ENCODE data around the gene PRSS57.

Gene PRSS57

GRCh38 chr19:650121-650520, 45.1 kb downstream of the PRSS57 start:
- H3K4me3 ChIP-seq (replicated peaks; ENCODE audit: insufficient read depth, low read length), result no peak overlapping the region
- H3K27ac ChIP-seq (replicated peaks), result no peak overlapping the region
- DNase-seq (ENCODE audit: low read depth in 1 of 2, low spot score in 1 of 2), result no peak
- TF ChIP-seq, protein P1, sequence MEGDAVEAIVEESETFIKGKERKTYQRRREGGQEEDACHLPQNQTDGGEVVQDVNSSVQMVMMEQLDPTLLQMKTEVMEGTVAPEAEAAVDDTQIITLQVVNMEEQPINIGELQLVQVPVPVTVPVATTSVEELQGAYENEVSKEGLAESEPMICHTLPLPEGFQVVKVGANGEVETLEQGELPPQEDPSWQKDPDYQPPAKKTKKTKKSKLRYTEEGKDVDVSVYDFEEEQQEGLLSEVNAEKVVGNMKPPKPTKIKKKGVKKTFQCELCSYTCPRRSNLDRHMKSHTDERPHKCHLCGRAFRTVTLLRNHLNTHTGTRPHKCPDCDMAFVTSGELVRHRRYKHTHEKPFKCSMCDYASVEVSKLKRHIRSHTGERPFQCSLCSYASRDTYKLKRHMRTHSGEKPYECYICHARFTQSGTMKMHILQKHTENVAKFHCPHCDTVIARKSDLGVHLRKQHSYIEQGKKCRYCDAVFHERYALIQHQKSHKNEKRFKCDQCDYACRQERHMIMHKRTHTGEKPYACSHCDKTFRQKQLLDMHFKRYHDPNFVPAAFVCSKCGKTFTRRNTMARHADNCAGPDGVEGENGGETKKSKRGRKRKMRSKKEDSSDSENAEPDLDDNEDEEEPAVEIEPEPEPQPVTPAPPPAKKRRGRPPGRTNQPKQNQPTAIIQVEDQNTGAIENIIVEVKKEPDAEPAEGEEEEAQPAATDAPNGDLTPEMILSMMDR (IDR thresholded peaks at IDR 0.05; ENCODE audit: insufficient read depth, low read length), result no peak
- TF ChIP-seq GABPA (IDR thresholded peaks at IDR 0.05; ENCODE audit: low read depth) (no peak), POLR2AphosphoS5 (IDR thresholded peaks at IDR 0.05; ENCODE audit: low read depth) (no peak), SPI1 (IDR thresholded peaks at IDR 0.05; ENCODE audit: borderline replicate concordance, low read depth) (no peak)
- TF ChIP-seq, protein P2, sequence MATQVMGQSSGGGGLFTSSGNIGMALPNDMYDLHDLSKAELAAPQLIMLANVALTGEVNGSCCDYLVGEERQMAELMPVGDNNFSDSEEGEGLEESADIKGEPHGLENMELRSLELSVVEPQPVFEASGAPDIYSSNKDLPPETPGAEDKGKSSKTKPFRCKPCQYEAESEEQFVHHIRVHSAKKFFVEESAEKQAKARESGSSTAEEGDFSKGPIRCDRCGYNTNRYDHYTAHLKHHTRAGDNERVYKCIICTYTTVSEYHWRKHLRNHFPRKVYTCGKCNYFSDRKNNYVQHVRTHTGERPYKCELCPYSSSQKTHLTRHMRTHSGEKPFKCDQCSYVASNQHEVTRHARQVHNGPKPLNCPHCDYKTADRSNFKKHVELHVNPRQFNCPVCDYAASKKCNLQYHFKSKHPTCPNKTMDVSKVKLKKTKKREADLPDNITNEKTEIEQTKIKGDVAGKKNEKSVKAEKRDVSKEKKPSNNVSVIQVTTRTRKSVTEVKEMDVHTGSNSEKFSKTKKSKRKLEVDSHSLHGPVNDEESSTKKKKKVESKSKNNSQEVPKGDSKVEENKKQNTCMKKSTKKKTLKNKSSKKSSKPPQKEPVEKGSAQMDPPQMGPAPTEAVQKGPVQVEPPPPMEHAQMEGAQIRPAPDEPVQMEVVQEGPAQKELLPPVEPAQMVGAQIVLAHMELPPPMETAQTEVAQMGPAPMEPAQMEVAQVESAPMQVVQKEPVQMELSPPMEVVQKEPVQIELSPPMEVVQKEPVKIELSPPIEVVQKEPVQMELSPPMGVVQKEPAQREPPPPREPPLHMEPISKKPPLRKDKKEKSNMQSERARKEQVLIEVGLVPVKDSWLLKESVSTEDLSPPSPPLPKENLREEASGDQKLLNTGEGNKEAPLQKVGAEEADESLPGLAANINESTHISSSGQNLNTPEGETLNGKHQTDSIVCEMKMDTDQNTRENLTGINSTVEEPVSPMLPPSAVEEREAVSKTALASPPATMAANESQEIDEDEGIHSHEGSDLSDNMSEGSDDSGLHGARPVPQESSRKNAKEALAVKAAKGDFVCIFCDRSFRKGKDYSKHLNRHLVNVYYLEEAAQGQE (IDR thresholded peaks at IDR 0.05; ENCODE audit: insufficient replicate concordance, low read depth), result no peak
- no peaks in the 10 kb centered on the region for H3K27me3 ChIP-seq (ENCODE audit: insufficient read depth, poor library complexity, severe bottlenecking)

DNA sequence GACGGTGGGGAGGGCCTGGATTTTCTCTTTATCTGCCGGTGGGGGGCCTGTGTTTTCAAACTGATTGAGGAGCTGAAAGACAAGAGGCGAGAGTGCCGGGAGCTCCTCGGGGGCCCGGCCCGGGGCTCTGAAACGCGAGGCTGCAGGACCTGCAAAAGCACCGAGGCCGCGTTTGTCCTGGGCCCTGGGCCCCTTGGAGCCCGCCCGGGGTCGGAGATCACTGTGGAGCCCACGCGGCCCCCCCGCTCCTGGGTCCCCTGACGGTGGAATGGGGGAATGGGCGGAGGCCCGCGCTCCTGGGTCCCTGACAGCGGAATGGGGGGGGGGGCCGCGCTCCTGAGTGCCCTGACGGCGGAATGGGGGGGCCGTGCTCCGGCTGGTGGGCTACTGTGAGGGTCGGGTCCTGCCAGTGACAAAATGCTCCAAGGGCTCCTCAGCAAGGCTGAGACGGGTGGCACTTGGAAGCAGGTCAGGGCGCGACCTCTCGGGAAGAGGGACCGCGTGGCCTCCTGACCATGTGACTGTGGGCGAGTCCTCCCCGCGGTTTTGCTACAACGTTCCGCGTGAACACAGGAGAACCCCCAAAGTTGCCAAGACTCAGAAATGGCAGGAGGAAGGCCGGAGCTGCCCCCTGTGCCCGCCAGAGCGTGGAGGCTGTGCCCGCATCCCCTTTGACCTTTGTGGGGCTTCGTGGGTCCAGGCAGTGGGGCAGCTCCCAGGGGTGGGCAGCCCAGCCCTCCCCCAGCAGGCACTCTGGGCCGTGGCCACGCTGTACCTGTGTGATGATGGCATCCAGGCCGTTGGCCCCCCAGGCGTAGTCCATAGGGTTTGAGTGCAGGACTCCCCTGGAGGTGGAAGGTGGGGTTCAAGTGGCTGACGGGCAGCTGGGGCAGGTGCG, 46.1 kb downstream of the PRSS57 start:
- H3K4me3 ChIP-seq (replicated peaks; ENCODE audit: insufficient read depth, low read length), result no peak overlapping the region
- H3K27me3 ChIP-seq (ENCODE audit: insufficient read depth, poor library complexity, severe bottlenecking), result no peaks in the 10 kb centered on the region
- DNase-seq (ENCODE audit: low read depth in 1 of 2, low spot score in 1 of 2), result no peak
- H3K27ac ChIP-seq (replicated peaks), result no peak overlapping the region
- TF ChIP-seq, protein P1 (IDR thresholded peaks at IDR 0.05; ENCODE audit: insufficient read depth, low read length), result no peak
- TF ChIP-seq GABPA (IDR thresholded peaks at IDR 0.05; ENCODE audit: low read depth) (no peak), SPI1 (IDR thresholded peaks at IDR 0.05; ENCODE audit: borderline replicate concordance, low read depth) (no peak), POLR2AphosphoS5 (IDR thresholded peaks at IDR 0.05; ENCODE audit: low read depth) (no peak)
- TF ChIP-seq, protein P2 (IDR thresholded peaks at IDR 0.05; ENCODE audit: insufficient replicate concordance, low read depth), result no peak

GRCh38 chr19:648305-648704, 46.9 kb downstream of the PRSS57 start:
- Histone ChIP-seq H3K27ac (replicated peaks) (no peak overlapping the region), H3K4me3 (replicated peaks; ENCODE audit: insufficient read depth, low read length) (no peak overlapping the region), H3K27me3 (ENCODE audit: insufficient read depth, poor library complexity, severe bottlenecking) (no peaks in the 10 kb centered on the region)
- TF ChIP-seq GABPA (IDR thresholded peaks at IDR 0.05; ENCODE audit: low read depth) (no peak), SPI1 (IDR thresholded peaks at IDR 0.05; ENCODE audit: borderline replicate concordance, low read depth) (no peak), POLR2AphosphoS5 (IDR thresholded peaks at IDR 0.05; ENCODE audit: low read depth) (no peak)
- TF ChIP-seq, protein P2 (IDR thresholded peaks at IDR 0.05; ENCODE audit: insufficient replicate concordance, low read depth), result no peak
- TF ChIP-seq, protein P1 (IDR thresholded peaks at IDR 0.05; ENCODE audit: insufficient read depth, low read length), result no peak
- no peak for DNase-seq (ENCODE audit: low read depth in 1 of 2, low spot score in 1 of 2)
